GM23338 (cell line): ENCODE data around the gene SHB. TPM values are rescaled to one million over a fixed set of nuclear protein-coding genes. Genes with fewer than 3 reads are reported as not detected.

Experiments
- ATAC-seq: fragments of 200-7000 bp; cut with Tn5 transposase; 3 replicates; pipeline ENCODE4 v1.9.1; 2020
- DNase-seq: peaks from one replicate; pipeline ENCODE4 v3.0.0-alpha.2; 2015; ENCODE audit warnings: low spot score
- H2AFZ ChIP-seq: fragments of 200-600 bp; sonication (generic); 2 replicates; pipeline ENCODE4 v1.8.0; 2016; ENCODE audit warnings: antibody characterized with exemption, mild to moderate bottlenecking, moderate library complexity
- H3F3A ChIP-seq: fragments of 200-600 bp; sonication (generic); replicated peaks from 2 replicates; pipeline ENCODE4 v1.8.0; 2017; ENCODE audit warnings: antibody characterized with exemption, mixed run types, low read depth
- H3K27ac ChIP-seq: fragments of 200-600 bp; sonication (generic); 2 replicates; pipeline ENCODE4 v1.6.1; 2016; ENCODE audit warnings: low read depth
- H3K27me3 ChIP-seq: fragments of 200-600 bp; sonication (generic); 2 replicates; pipeline ENCODE4 v1.8.0; 2016; ENCODE audit warnings: mild to moderate bottlenecking, mixed run types, moderate library complexity; ENCODE audit not compliant: insufficient read depth
- H3K36me3 ChIP-seq: fragments of 200-600 bp; sonication (generic); 2 replicates; pipeline ENCODE4 v1.8.0; 2016; ENCODE audit warnings: mild to moderate bottlenecking; ENCODE audit not compliant: insufficient read depth
- H3K4me1 ChIP-seq: fragments of 200-600 bp; sonication (generic); 2 replicates; pipeline ENCODE4 v1.8.0; 2016; ENCODE audit warnings: mild to moderate bottlenecking, moderate library complexity; ENCODE audit not compliant: insufficient read depth
- H3K4me2 ChIP-seq: fragments of 200-600 bp; sonication (generic); 2 replicates; pipeline ENCODE4 v1.7.1; 2017; ENCODE audit warnings: mixed run types
- H3K4me3 ChIP-seq: fragments of 200-600 bp; sonication (generic); 2 replicates; pipeline ENCODE4 v1.6.1; 2016; ENCODE audit warnings: mixed run types
- H3K79me2 ChIP-seq: fragments of 200-600 bp; sonication (generic); replicated peaks from 2 replicates; pipeline ENCODE4 v1.8.0; 2017; ENCODE audit warnings: mild to moderate bottlenecking; ENCODE audit not compliant: insufficient read depth
- H3K9me2 ChIP-seq: fragments of 200-600 bp; sonication (generic); 2 replicates; pipeline ENCODE4 v1.8.0; 2017; ENCODE audit not compliant: insufficient read depth
- H4K20me1 ChIP-seq: fragments of 200-600 bp; sonication (generic); replicated peaks from 2 replicates; pipeline ENCODE4 v1.8.0; 2017; ENCODE audit warnings: mild to moderate bottlenecking; ENCODE audit not compliant: insufficient read depth
- H3K27ac Mint-ChIP-seq: 2 replicates; pipeline ENCODE4 v1.8.0; 2020; ENCODE audit warnings: inconsistent platforms, mild to moderate bottlenecking, moderate library complexity, mixed read lengths
- H3K27me3 Mint-ChIP-seq: 3 replicates; pipeline ENCODE4 v1.8.0; 2022; ENCODE audit warnings: low read depth, mild to moderate bottlenecking, moderate library complexity, mixed read lengths, inconsistent platforms; ENCODE audit not compliant: insufficient read depth, poor library complexity
- H3K36me3 Mint-ChIP-seq: 3 replicates; pipeline ENCODE4 v1.8.0; 2021; ENCODE audit warnings: low read depth, mild to moderate bottlenecking, inconsistent platforms, moderate library complexity, mixed read lengths
- H3K4me1 Mint-ChIP-seq: 3 replicates; pipeline ENCODE4 v1.8.0; 2020; ENCODE audit warnings: mild to moderate bottlenecking, inconsistent platforms, mixed read lengths
- H3K4me3 Mint-ChIP-seq: 3 replicates; pipeline ENCODE4 v1.8.0; 2021; ENCODE audit warnings: moderate library complexity, mild to moderate bottlenecking, inconsistent platforms, mixed read lengths
- H3K9me3 Mint-ChIP-seq: 3 replicates; pipeline ENCODE4 v1.8.0; 2020; ENCODE audit warnings: moderate library complexity, mild to moderate bottlenecking, inconsistent platforms, mixed read lengths
- EZH2 ChIP-seq: fragments of 200-600 bp; sonication (generic); IDR thresholded peaks from one replicate; pipeline ENCODE4 v1.8.0; 2017; ENCODE audit warnings: antibody characterized with exemption, mild to moderate bottlenecking, low read depth; ENCODE audit not compliant: unreplicated experiment
- EZH2phosphoT487 ChIP-seq: fragments of 200-600 bp; sonication (generic); IDR thresholded peaks from one replicate; pipeline ENCODE4 v1.8.1; 2018; ENCODE audit warnings: antibody characterized with exemption; ENCODE audit not compliant: unreplicated experiment
- JUNB ChIP-seq: IDR thresholded peaks from one replicate; pipeline ENCODE4 v1.6.1; 2016; ENCODE audit warnings: antibody characterized with exemption; ENCODE audit not compliant: unreplicated experiment
- POLR2AphosphoS5 ChIP-seq: IDR thresholded peaks from 2 replicates; pipeline ENCODE4 v1.6.1; 2016; ENCODE audit warnings: antibody characterized with exemption, low read depth
- REST ChIP-seq: IDR thresholded peaks from one replicate; pipeline ENCODE4 v1.6.1; 2018; ENCODE audit warnings: antibody characterized with exemption; ENCODE audit not compliant: unreplicated experiment
- STAT1 ChIP-seq: IDR thresholded peaks from one replicate; pipeline ENCODE4 v1.6.1; 2016; ENCODE audit warnings: antibody characterized with exemption; ENCODE audit not compliant: unreplicated experiment
- ZNF114 ChIP-seq: fragments of 250-450 bp; sonication (Bioruptor Pico); IDR thresholded peaks from 2 replicates; pipeline ENCODE4 v1.5.0; 2020; ENCODE audit warnings: mild to moderate bottlenecking, moderate library complexity
- ZNF462 ChIP-seq: fragments of 250-450 bp; sonication (Bioruptor Pico); IDR thresholded peaks from 2 replicates; pipeline ENCODE4 v1.5.0; 2020; ENCODE audit warnings: mild to moderate bottlenecking, moderate library complexity
- polyA plus RNA-seq: library from polyadenylated mRNA; unstranded; fragments of >200 nt; fragmentation: Nextera tagmentation; extraction: Ambion mirVana; gene quantifications from 2 replicates; pipeline ENCODE4 v1.2.1, GENCODE V29; 2016
- total RNA-seq: library from RNA; depleted of rRNA; stranded (reverse); fragments of >200 nt; shearing (Covaris generic); gene quantifications from 2 replicates; pipeline ENCODE4 v1.2.3, GENCODE V29; 2014
- TF ChIP-seq, protein P1 (sequence below), 2 experiments: fragments of 200-600 bp in 1 of 2; sonication (generic) in 1 of 2; conservative IDR thresholded peaks; 2 replicates each; pipeline versions ENCODE4 v1.5.1 to v1.6.1; 2016 to 2017; ENCODE audit warnings: antibody characterized with exemption in 2 of 2, low read depth in 2 of 2, mild to moderate bottlenecking in 2 of 2, moderate library complexity in 1 of 2
- TF ChIP-seq, protein P2 (sequence below): IDR thresholded peaks from 2 replicates; pipeline ENCODE4 v1.6.1; 2016; ENCODE audit warnings: antibody characterized with exemption

Gene SHB
- total and polyA plus RNA-seq, 2 experiments from 2014 or later, result 1.5 to 14.0 TPM

GRCh38 chr9:37986771-37987258, 82.2 kb downstream of the SHB start:
- Histone ChIP-seq H4K20me1 (no peaks in the 10 kb centered on the region), H3K4me3 (no peak overlapping the region), H3K27ac (no peak overlapping the region), H3F3A (no peaks in the 10 kb centered on the region), H3K4me1 (no peaks in the 10 kb centered on the region), H3K9me2 (no peaks in the 10 kb centered on the region), H3K27me3 (no peaks in the 10 kb centered on the region), H2AFZ (no peak overlapping the region), H3K79me2 (no peaks in the 10 kb centered on the region), H3K36me3 (no peaks in the 10 kb centered on the region), H3K4me2 (no peak overlapping the region)
- no peaks in the 10 kb centered on the region for H3K9me3 Mint-ChIP-seq
- H3K36me3 Mint-ChIP-seq, result peaks cover 4% of the 10 kb centered on the region; the same call in 2 of the 3 replicates
- TF ChIP-seq ZNF114 (CRISPR knock-in tag) (no peak), STAT1 (no peak), EZH2phosphoT487 (no peak), JUNB (no peak), POLR2AphosphoS5 (no peak), EZH2 (no peak), REST (no peak)
- TF ChIP-seq, protein P1, sequence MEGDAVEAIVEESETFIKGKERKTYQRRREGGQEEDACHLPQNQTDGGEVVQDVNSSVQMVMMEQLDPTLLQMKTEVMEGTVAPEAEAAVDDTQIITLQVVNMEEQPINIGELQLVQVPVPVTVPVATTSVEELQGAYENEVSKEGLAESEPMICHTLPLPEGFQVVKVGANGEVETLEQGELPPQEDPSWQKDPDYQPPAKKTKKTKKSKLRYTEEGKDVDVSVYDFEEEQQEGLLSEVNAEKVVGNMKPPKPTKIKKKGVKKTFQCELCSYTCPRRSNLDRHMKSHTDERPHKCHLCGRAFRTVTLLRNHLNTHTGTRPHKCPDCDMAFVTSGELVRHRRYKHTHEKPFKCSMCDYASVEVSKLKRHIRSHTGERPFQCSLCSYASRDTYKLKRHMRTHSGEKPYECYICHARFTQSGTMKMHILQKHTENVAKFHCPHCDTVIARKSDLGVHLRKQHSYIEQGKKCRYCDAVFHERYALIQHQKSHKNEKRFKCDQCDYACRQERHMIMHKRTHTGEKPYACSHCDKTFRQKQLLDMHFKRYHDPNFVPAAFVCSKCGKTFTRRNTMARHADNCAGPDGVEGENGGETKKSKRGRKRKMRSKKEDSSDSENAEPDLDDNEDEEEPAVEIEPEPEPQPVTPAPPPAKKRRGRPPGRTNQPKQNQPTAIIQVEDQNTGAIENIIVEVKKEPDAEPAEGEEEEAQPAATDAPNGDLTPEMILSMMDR (conservative IDR thresholded peaks at IDR 0.05; ENCODE audit: low read depth in 2 of 2), result no peak
- TF ChIP-seq, protein P2, sequence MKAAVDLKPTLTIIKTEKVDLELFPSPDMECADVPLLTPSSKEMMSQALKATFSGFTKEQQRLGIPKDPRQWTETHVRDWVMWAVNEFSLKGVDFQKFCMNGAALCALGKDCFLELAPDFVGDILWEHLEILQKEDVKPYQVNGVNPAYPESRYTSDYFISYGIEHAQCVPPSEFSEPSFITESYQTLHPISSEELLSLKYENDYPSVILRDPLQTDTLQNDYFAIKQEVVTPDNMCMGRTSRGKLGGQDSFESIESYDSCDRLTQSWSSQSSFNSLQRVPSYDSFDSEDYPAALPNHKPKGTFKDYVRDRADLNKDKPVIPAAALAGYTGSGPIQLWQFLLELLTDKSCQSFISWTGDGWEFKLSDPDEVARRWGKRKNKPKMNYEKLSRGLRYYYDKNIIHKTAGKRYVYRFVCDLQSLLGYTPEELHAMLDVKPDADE, result no peak
- H3K27me3 Mint-ChIP-seq, result no peaks in the 10 kb centered on the region
- H3K4me3 Mint-ChIP-seq, result no peak overlapping the region
- H3K27ac Mint-ChIP-seq, result no peak overlapping the region
- DNase-seq (no peak), ATAC-seq (no peak)
- peaks cover 7% of the 10 kb centered on the region for H3K4me1 Mint-ChIP-seq

- Mint-ChIP-seq H3K36me3 (peaks cover 4% of the 10 kb centered on the region; the same call in 2 of the 3 replicates), H3K4me1 (peaks cover 7% of the 10 kb centered on the region), H3K4me3 (no peak overlapping the region), H3K27me3 (no peaks in the 10 kb centered on the region), H3K27ac (no peak overlapping the region), H3K9me3 (no peaks in the 10 kb centered on the region)
- H3K79me2 ChIP-seq, result no peaks in the 10 kb centered on the region
- H3K9me2 ChIP-seq, result no peaks in the 10 kb centered on the region
- no peak overlapping the region for H3K4me2 ChIP-seq
- H3F3A ChIP-seq, result no peaks in the 10 kb centered on the region
- H2AFZ ChIP-seq, result no peak overlapping the region
- ATAC-seq (no peak), DNase-seq (no peak)
- no peaks in the 10 kb centered on the region for H4K20me1 ChIP-seq
- H3K36me3 ChIP-seq, result no peaks in the 10 kb centered on the region
- no peak overlapping the region for H3K4me3 ChIP-seq
- H3K27ac ChIP-seq, result no peak overlapping the region
- no peaks in the 10 kb centered on the region for H3K27me3 ChIP-seq
- H3K4me1 ChIP-seq, result no peaks in the 10 kb centered on the region
- TF ChIP-seq ZNF462 (CRISPR knock-in tag), result no peak
- TF ChIP-seq ZNF114 (CRISPR knock-in tag), result no peak
Observed at GRCh38 chr9:37986001-37986400, 83.0 kb downstream of the SHB start.
